HFFc6 (cell line): ENCODE results near the gene SMIM1. TPM values are rescaled to one million over a fixed set of nuclear protein-coding genes. Genes with fewer than 3 reads are reported as not detected.

Source experiments
- DNase-seq: peaks from one replicate; pipeline ENCODE4 v3.0.0-alpha.2; 2018
- H3K27ac Mint-ChIP-seq: 2 replicates; pipeline ENCODE4 v1.8.0; 2020; ENCODE audit warnings: mild to moderate bottlenecking, mixed read lengths
- H3K27me3 Mint-ChIP-seq: 2 replicates; pipeline ENCODE4 v1.8.0; 2021; ENCODE audit warnings: mild to moderate bottlenecking, moderate library complexity, mixed read lengths; ENCODE audit not compliant: insufficient read depth
- H3K36me3 Mint-ChIP-seq: 2 replicates; pipeline ENCODE4 v1.8.0; 2021; ENCODE audit warnings: low read depth, mixed read lengths
- H3K4me1 Mint-ChIP-seq: 2 replicates; pipeline ENCODE4 v1.8.0; 2020; ENCODE audit warnings: low read depth, mixed read lengths
- H3K4me3 Mint-ChIP-seq: 2 replicates; pipeline ENCODE4 v1.8.0; 2020; ENCODE audit warnings: mild to moderate bottlenecking, moderate library complexity, mixed read lengths
- H3K9me3 Mint-ChIP-seq: 2 replicates; pipeline ENCODE4 v1.8.0; 2020; ENCODE audit warnings: mild to moderate bottlenecking, mixed read lengths
- total RNA-seq, 6 experiments: library from RNA; stranded (reverse); fragmentation: NEBNext Ultra II Directional; extraction: Animal tissue kit (Norgen Biotek cat#: 25700); gene quantifications; 2 replicates in 1 of 6; 3 replicates in 5 of 6; pipeline ENCODE4 v1.2.3, GENCODE V29; 2021
- TF ChIP-seq, protein P1 (sequence below): fragments of 200-600 bp; sonication (generic); IDR thresholded peaks from 2 replicates; pipeline ENCODE4 v1.5.0; 2021; ENCODE audit warnings: antibody characterized with exemption, mild to moderate bottlenecking

The SMIM1 gene
- total RNA-seq, 6 experiments from 2014 or later, result 0.38 to 3.4 (median 1.6) TPM

DNA sequence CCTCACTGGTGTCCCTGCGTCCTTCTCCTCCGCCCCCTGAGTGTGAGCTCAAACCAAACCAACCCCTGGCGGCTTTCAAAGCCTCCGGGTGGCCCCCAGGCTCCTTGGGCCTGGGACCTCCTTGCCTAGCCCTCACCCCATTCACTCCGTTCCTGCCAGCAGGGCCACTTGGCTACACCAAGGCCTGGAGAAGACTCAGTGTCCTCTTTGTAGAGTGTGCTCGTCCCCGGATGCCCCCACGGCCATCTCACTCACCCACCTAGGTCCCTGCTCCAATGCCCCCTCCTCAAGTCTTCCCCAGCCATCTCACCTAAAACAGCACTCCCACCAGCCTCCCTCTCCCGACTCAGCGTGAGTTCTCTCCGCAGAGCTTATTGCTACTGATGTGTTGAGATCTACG is 27.5 kb upstream of the SMIM1 start:
- Mint-ChIP-seq H3K27ac (no peak overlapping the region), H3K36me3 (no peaks in the 10 kb centered on the region), H3K27me3 (peaks cover 17% of the 10 kb centered on the region), H3K4me1 (peaks cover 17% of the 10 kb centered on the region; the same call in 1 of the 2 replicates), H3K4me3 (no peak overlapping the region), H3K9me3 (no peaks in the 10 kb centered on the region)
- TF ChIP-seq, protein P1, sequence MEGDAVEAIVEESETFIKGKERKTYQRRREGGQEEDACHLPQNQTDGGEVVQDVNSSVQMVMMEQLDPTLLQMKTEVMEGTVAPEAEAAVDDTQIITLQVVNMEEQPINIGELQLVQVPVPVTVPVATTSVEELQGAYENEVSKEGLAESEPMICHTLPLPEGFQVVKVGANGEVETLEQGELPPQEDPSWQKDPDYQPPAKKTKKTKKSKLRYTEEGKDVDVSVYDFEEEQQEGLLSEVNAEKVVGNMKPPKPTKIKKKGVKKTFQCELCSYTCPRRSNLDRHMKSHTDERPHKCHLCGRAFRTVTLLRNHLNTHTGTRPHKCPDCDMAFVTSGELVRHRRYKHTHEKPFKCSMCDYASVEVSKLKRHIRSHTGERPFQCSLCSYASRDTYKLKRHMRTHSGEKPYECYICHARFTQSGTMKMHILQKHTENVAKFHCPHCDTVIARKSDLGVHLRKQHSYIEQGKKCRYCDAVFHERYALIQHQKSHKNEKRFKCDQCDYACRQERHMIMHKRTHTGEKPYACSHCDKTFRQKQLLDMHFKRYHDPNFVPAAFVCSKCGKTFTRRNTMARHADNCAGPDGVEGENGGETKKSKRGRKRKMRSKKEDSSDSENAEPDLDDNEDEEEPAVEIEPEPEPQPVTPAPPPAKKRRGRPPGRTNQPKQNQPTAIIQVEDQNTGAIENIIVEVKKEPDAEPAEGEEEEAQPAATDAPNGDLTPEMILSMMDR, result no peak
- no peak for DNase-seq

DNA sequence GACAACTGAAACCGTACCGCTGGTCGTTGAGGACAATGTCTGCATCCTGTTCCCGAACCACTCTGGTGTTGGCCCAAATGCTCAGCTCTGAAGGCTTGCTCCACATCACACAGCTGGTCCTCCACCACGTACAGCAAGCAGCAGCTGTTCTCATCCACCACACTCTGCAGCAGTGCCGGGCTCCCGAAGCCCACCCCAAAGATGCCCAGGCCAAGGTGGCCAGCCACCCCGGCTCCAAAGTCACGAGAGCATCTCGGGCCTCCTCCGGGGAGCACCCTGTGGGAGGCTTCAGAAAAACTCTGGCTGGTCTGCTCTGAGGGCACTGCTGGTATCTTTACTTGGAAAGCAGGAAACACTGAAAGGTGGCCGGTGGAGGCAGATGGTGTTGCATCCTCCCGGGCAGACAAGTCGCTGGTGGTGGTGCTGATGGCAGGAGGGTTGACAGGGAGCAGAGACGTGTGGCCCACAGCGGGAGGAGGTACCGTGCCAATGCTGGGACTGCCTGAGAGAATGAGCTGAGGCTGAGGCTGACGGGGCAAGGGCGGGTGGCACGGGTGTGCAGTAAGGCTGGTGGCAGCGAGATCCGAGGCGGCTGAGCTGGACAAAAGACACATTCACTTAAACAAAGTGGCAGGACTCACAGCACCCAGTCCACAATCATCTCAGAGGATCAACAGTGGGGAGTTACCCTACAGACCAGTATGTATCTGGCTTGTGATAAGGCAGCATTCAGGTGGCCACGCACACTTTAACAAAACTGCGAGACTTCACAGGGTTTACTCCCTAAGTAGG is 26.8 kb upstream of the SMIM1 start:
- Mint-ChIP-seq H3K4me1 (peaks cover 17% of the 10 kb centered on the region; the same call in 1 of the 2 replicates), H3K9me3 (no peaks in the 10 kb centered on the region), H3K27me3 (peaks cover 22% of the 10 kb centered on the region), H3K4me3 (peak overlapping the region; percentile 66; the same call in 1 of the 2 replicates), H3K36me3 (no peaks in the 10 kb centered on the region), H3K27ac (no peak overlapping the region)
- TF ChIP-seq, protein P1, result no peak
- no peak for DNase-seq

DNA sequence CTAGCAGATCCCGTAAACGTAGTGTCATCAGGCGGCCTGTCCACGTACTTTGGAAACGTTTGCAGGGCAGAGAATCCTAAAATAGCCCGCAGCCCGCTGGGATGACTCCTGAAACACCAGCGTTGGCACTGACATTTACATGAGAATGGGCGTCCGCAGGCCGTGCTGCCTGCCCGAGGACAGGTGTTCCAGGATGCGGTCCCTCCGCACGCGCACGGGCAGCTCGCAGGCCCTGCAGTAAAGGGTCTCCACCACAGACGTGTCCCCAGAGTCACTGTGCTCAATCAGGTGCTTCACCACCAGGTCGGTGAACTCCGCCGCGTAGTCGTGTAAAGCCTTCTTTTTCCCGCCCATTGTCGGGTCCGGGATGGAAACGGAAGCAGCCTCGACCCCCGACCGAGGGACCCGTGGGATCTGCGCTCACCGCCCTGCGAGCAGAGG is 26.1 kb upstream of the SMIM1 start:
- no peaks in the 10 kb centered on the region for H3K9me3 Mint-ChIP-seq
- no peak for DNase-seq
- TF ChIP-seq, protein P1, result no peak
- H3K4me3 Mint-ChIP-seq, result peak overlapping the region; percentile 66
- H3K4me1 Mint-ChIP-seq, result peaks cover 17% of the 10 kb centered on the region; the same call in 1 of the 2 replicates
- H3K27me3 Mint-ChIP-seq, result peaks cover 29% of the 10 kb centered on the region
- H3K36me3 Mint-ChIP-seq, result no peaks in the 10 kb centered on the region
- no peak overlapping the region for H3K27ac Mint-ChIP-seq

DNA sequence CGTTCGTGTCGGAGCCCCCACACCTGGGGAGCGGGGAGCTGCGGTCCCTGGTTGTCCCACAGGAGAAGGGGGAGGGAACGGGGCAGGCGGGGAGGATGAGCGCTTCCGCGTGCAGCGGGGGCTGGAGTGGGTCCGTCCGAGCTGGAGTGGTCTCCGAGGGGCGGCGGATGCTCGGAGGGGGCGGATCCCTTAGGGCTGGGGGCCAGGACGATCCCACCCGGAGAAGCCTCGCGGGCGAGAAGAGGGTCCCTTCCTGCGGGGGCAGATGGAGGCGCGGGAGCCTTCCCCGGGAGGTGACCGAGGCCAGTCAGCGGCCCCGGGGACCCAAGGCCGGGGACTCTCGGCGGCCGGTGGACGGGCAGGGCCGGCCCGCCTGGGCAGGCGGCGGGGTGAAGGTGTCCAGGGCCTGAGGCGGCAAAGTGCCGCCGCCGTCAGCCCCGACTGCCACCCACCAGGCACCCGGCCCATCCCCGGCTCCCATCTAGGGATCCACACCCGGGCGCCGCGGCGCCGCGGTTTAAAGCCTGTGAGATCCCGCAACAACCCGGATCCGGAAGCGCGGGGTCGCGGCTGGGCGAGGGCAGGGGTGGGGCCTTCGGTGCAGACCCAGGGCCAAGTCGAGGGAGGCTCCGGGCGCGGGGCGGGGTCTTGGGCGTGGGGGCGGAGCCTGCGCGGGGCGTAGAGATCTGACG is 25.6 kb upstream of the SMIM1 start:
- peaks cover 28% of the 10 kb centered on the region for H3K27me3 Mint-ChIP-seq
- peaks cover 17% of the 10 kb centered on the region; the same call in 1 of the 2 replicates for H3K4me1 Mint-ChIP-seq
- H3K36me3 Mint-ChIP-seq, result no peaks in the 10 kb centered on the region
- peak overlapping the region; percentile 66 for H3K4me3 Mint-ChIP-seq
- no peak for DNase-seq
- H3K9me3 Mint-ChIP-seq, result no peaks in the 10 kb centered on the region
- TF ChIP-seq, protein P1, result no peak
- H3K27ac Mint-ChIP-seq, result no peak overlapping the region

DNA sequence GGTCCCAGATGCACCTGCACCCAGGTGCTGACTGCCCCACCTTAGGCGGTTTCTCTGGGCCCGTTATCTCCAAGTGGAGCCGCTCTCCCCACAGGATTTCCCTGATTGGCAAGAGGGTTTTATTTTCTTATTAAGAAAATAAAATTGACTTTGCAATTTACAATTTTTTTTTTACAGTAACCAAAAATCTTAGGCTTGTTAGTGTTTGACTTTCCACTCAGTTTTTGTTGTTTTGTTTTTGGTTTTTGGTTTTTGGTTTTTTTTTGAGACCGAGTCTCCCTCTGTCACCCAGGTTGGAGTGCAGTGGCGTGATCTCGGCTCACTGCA is 25.1 kb upstream of the SMIM1 start:
- TF ChIP-seq, protein P1, result no peak
- H3K4me1 Mint-ChIP-seq, result peaks cover 13% of the 10 kb centered on the region; the same call in 1 of the 2 replicates
- peak overlapping the region; percentile 61 for H3K4me3 Mint-ChIP-seq
- H3K9me3 Mint-ChIP-seq, result no peaks in the 10 kb centered on the region
- peaks cover 32% of the 10 kb centered on the region for H3K27me3 Mint-ChIP-seq
- H3K27ac Mint-ChIP-seq, result no peak overlapping the region
- DNase-seq, result no peak
- no peaks in the 10 kb centered on the region for H3K36me3 Mint-ChIP-seq
